HepG2 (cell line): ENCODE data around the gene EED.

Experiments
- CCAR2 ChIP-seq: fragments of 200-400 bp; formaldehyde crosslinking; optimal IDR thresholded peaks from 2 replicates; pipeline ENCODE3; 2018; ENCODE audit warnings: low read depth, mild to moderate bottlenecking, low read length, moderate library complexity
- EZH2 ChIP-seq: conservative IDR thresholded peaks from 2 replicates; pipeline ENCODE4 v1.6.1; 2012; ENCODE audit warnings: mild to moderate bottlenecking, low read depth, low read length, moderate library complexity
- IRF2 ChIP-seq: IDR thresholded peaks from 2 replicates; pipeline ENCODE4 v1.6.1; 2018; ENCODE audit warnings: missing genetic modification reagents, missing compliant biosample characterization
- PCBP1 ChIP-seq: fragments of 200-400 bp; formaldehyde crosslinking; IDR thresholded peaks from 2 replicates; pipeline ENCODE4 v1.6.1; 2017; ENCODE audit warnings: mild to moderate bottlenecking, low read depth, low read length, borderline replicate concordance
- POLR2A ChIP-seq, 2 experiments: IDR thresholded peaks; 2 replicates each; pipeline ENCODE4 v1.6.1; 2011; ENCODE audit warnings: low read depth in 2 of 2, low read length in 2 of 2, mild to moderate bottlenecking in 1 of 2, moderate library complexity in 1 of 2; ENCODE audit not compliant: insufficient read depth in 1 of 2
- SATB2 ChIP-seq: sonication (generic); formaldehyde crosslinking; IDR thresholded peaks from 2 replicates; pipeline ENCODE4 v1.5.0; 2020; ENCODE audit warnings: missing genetic modification reagents
- TMF1 ChIP-seq: sonication (generic); formaldehyde crosslinking; IDR thresholded peaks from 2 replicates; pipeline ENCODE4 v1.8.1; 2022; ENCODE audit warnings: low read depth, missing genetic modification reagents
- ZNF263 ChIP-seq: sonication (generic); formaldehyde crosslinking; IDR thresholded peaks from 2 replicates; pipeline ENCODE4 v1.4.0; 2020; ENCODE audit warnings: missing genetic modification reagents
- ZNF768 ChIP-seq: sonication (generic); formaldehyde crosslinking; IDR thresholded peaks from 2 replicates; pipeline ENCODE4 v1.4.0; 2020; ENCODE audit warnings: missing genetic modification reagents
- TF ChIP-seq, protein P1 (sequence below): sonication (generic); formaldehyde crosslinking; IDR thresholded peaks from 2 replicates; pipeline ENCODE4 v1.5.0; 2020; ENCODE audit warnings: mild to moderate bottlenecking, missing genetic modification reagents, moderate library complexity
- TF ChIP-seq, protein P2 (sequence below): IDR thresholded peaks from 2 replicates; pipeline ENCODE4 v1.6.1; 2016; ENCODE audit warnings: low read depth

DNA sequence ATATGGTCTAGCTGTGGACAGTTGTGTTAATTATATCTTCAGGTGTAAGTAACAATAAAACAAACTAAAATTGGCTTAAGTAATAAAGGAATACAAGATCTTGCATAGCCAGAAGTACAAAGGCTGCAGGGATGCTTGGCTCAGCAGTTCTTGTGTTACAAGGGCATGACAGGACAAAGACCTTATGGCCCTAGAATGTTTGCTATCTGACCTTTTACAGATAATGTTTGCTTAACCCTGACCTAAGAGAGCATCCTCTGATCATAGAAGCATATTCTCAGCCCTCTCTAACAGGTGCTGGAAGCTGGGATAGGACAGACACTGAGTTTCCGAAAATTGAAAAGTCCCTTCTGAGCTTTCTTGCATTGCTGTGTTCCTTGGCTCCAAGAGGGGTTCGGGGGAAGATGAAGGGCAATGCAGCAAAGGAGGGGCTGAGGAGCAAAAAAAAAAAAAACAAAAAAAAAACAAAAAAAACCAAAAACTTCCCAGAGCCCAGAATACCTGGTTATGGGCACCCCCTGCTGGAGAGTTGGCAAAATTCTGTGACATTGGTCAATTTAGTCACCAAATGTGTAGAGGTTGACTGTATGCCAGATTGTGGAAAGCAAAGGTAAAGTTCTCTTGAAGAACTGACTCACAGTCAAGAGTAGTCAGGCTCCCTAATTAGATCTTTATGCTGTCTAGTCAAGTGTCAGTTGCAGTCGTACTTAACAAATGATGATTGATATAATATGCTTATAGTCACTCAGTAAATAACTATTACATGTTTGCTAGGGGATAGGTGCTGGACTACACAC, 47.1 kb downstream of the EED start:
- TF ChIP-seq, protein P1, sequence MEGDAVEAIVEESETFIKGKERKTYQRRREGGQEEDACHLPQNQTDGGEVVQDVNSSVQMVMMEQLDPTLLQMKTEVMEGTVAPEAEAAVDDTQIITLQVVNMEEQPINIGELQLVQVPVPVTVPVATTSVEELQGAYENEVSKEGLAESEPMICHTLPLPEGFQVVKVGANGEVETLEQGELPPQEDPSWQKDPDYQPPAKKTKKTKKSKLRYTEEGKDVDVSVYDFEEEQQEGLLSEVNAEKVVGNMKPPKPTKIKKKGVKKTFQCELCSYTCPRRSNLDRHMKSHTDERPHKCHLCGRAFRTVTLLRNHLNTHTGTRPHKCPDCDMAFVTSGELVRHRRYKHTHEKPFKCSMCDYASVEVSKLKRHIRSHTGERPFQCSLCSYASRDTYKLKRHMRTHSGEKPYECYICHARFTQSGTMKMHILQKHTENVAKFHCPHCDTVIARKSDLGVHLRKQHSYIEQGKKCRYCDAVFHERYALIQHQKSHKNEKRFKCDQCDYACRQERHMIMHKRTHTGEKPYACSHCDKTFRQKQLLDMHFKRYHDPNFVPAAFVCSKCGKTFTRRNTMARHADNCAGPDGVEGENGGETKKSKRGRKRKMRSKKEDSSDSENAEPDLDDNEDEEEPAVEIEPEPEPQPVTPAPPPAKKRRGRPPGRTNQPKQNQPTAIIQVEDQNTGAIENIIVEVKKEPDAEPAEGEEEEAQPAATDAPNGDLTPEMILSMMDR (CRISPR knock-in tag) = peak; percentile 63
- TF ChIP-seq TMF1 (CRISPR knock-in tag) (no peak), PCBP1 (no peak), ZNF263 (CRISPR knock-in tag) (no peak), SATB2 (CRISPR knock-in tag) (no peak), CCAR2 (no peak), ZNF768 (CRISPR knock-in tag) (no peak), IRF2 (CRISPR knock-in tag) (no peak), POLR2A (IDR thresholded peaks at IDR 0.05; ENCODE audit: insufficient read depth in 1 of 2, low read depth in 2 of 2, low read length in 2 of 2) (no peak), EZH2 (no peak)
- TF ChIP-seq, protein P2, sequence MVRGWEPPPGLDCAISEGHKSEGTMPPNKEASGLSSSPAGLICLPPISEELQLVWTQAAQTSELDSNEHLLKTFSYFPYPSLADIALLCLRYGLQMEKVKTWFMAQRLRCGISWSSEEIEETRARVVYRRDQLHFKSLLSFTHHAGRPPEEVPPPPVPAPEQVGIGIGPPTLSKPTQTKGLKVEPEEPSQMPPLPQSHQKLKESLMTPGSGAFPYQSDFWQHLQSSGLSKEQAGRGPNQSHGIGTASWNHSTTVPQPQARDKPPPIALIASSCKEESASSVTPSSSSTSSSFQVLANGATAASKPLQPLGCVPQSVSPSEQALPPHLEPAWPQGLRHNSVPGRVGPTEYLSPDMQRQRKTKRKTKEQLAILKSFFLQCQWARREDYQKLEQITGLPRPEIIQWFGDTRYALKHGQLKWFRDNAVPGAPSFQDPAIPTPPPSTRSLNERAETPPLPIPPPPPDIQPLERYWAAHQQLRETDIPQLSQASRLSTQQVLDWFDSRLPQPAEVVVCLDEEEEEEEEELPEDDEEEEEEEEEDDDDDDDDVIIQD = peak; percentile 53; the same call in 1 of the 2 replicates
